ENCODE data around the gene CFAP92.

CFAP92 gene

DNA sequence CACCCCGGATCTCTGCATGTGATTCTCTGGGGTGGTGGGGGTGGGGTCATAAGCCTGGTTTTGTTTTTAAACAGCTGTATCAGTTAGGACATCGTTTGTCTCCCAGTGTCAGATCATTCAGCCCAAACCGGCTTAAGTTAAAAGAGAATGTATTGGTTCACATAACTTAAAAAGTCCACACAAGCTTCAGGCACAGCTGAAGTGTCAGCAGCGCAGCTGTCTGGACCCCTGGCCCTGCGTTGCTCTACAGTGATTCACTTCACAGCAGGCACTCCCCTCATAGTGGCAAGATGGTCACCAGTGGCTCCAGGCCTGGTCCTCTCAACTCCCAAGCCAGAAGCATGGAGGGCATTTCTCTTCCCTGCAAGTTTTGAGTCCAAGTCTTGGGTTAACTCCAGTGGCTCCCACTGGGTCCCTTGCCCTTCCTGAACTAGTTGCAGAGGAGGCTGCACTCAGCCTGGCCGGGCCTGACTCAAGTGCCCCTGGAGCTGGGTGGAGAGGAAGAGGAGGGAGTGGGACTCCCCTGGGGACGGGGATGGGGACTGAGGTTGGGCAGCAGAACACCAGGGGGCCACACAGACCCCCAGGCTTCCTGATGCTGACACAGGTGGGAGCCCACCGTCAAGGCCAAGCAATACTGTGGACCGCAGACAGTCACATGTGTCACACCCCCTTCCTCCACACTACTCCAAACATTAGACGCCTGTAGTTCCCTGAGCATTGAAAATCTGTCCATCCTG lies 37.8 kb upstream of the CFAP92 start:
- Histone ChIP-seq H3K9me3 (ENCODE audit: low read length) (no peaks in the 10 kb centered on the region), H3K27me3 (ENCODE audit: insufficient read depth, low read length) (no peaks in the 10 kb centered on the region), H3K4me1 (ENCODE audit: insufficient read depth, low read length, severe bottlenecking) (peaks cover 9% of the 10 kb centered on the region), H3K4me2 (ENCODE audit: low read length) (no peak overlapping the region), H3K79me2 (ENCODE audit: insufficient read depth, low read length) (no peaks in the 10 kb centered on the region), H3K9me2 (ENCODE audit: low read depth, low read length) (no peaks in the 10 kb centered on the region), H3K4me3 (ENCODE audit: low read depth, low read length, poor library complexity, severe bottlenecking) (no peak overlapping the region), H2AFZ (ENCODE audit: low read length) (no peak overlapping the region), H3F3A (ENCODE audit: insufficient read depth, low read length) (no peaks in the 10 kb centered on the region), H3K9ac (ENCODE audit: low read length) (no peak overlapping the region), H4K20me1 (ENCODE audit: insufficient read depth, low read length) (no peaks in the 10 kb centered on the region), H3K27ac (ENCODE audit: low read depth, low read length, poor library complexity, severe bottlenecking) (no peak overlapping the region), H3K36me3 (ENCODE audit: insufficient read depth, low read length) (no peaks in the 10 kb centered on the region; the same call in 1 of the 2 replicates)
- TF ChIP-seq, protein P1, sequence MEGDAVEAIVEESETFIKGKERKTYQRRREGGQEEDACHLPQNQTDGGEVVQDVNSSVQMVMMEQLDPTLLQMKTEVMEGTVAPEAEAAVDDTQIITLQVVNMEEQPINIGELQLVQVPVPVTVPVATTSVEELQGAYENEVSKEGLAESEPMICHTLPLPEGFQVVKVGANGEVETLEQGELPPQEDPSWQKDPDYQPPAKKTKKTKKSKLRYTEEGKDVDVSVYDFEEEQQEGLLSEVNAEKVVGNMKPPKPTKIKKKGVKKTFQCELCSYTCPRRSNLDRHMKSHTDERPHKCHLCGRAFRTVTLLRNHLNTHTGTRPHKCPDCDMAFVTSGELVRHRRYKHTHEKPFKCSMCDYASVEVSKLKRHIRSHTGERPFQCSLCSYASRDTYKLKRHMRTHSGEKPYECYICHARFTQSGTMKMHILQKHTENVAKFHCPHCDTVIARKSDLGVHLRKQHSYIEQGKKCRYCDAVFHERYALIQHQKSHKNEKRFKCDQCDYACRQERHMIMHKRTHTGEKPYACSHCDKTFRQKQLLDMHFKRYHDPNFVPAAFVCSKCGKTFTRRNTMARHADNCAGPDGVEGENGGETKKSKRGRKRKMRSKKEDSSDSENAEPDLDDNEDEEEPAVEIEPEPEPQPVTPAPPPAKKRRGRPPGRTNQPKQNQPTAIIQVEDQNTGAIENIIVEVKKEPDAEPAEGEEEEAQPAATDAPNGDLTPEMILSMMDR (IDR thresholded peaks at IDR 0.05; ENCODE audit: low read length), result no peak
- TF ChIP-seq EZH2 (IDR thresholded peaks at IDR 0.05; ENCODE audit: borderline replicate concordance, low read length), result no peak

DNA sequence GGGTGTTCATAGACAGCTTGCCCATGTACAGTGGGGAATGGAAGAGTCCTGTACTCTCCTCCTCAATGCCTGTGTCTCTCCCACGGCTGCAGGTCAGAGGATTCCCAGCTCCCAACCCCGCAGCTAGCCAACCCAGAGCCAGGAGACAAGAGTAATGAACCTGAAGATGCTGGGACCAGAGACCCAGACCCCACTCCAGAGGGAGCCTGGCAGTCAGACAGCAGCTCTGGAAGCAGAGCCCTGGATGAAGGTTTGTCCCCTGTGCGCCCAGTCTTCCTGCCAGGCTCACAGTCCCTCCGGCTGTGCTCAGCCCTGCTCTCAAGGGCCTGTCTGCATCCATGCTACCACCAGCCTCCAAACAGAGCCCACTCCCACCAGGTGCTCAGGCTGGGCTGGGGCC lies 36.7 kb upstream of the CFAP92 start:
- Histone ChIP-seq H3K4me1 (ENCODE audit: insufficient read depth, low read length, severe bottlenecking) (peaks cover 15% of the 10 kb centered on the region), H3K9ac (ENCODE audit: low read length) (no peak overlapping the region), H3K27me3 (ENCODE audit: insufficient read depth, low read length) (no peaks in the 10 kb centered on the region), H3K4me2 (ENCODE audit: low read length) (no peak overlapping the region), H4K20me1 (ENCODE audit: insufficient read depth, low read length) (no peaks in the 10 kb centered on the region), H3F3A (ENCODE audit: insufficient read depth, low read length) (no peaks in the 10 kb centered on the region), H3K36me3 (ENCODE audit: insufficient read depth, low read length) (no peaks in the 10 kb centered on the region; the same call in 1 of the 2 replicates), H3K79me2 (ENCODE audit: insufficient read depth, low read length) (no peaks in the 10 kb centered on the region), H3K9me2 (ENCODE audit: low read depth, low read length) (no peaks in the 10 kb centered on the region), H3K27ac (ENCODE audit: low read depth, low read length, poor library complexity, severe bottlenecking) (no peak overlapping the region), H3K4me3 (ENCODE audit: low read depth, low read length, poor library complexity, severe bottlenecking) (no peak overlapping the region), H2AFZ (ENCODE audit: low read length) (no peak overlapping the region), H3K9me3 (ENCODE audit: low read length) (no peaks in the 10 kb centered on the region)
- no peak for TF ChIP-seq EZH2 (IDR thresholded peaks at IDR 0.05; ENCODE audit: borderline replicate concordance, low read length)

DNA sequence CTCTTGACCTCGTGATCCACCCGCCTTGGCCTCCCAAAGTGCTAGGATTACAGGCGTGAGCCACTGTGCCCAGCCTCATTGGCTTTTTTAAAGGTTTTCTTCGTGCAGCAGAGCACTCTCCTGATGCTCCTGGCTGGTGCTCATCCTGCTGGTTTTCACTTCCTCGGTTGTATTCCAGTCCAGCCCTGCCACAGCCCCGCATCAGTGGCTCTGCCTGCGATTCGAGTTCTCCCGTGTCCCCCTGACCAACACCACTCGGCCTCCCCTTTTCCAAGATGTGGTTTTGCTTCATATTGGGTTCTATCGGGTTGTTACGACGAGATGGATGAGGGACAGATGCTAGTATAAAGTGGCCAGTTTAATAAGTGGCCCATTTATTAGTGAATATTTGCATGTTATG lies 35.0 kb upstream of the CFAP92 start:
- H2AFZ ChIP-seq (ENCODE audit: low read length), result no peak overlapping the region
- H3K27me3 ChIP-seq (ENCODE audit: insufficient read depth, low read length), result no peaks in the 10 kb centered on the region
- H3K9ac ChIP-seq (ENCODE audit: low read length), result no peak overlapping the region
- H3K4me1 ChIP-seq (ENCODE audit: insufficient read depth, low read length, severe bottlenecking), result peaks cover 15% of the 10 kb centered on the region
- H3K4me3 ChIP-seq (ENCODE audit: low read depth, low read length, poor library complexity, severe bottlenecking), result no peak overlapping the region
- no peaks in the 10 kb centered on the region for H3K9me2 ChIP-seq (ENCODE audit: low read depth, low read length)
- no peak overlapping the region for H3K27ac ChIP-seq (ENCODE audit: low read depth, low read length, poor library complexity, severe bottlenecking)
- no peak overlapping the region for H3K4me2 ChIP-seq (ENCODE audit: low read length)
- no peaks in the 10 kb centered on the region for H3K79me2 ChIP-seq (ENCODE audit: insufficient read depth, low read length)
- no peaks in the 10 kb centered on the region for H3K9me3 ChIP-seq (ENCODE audit: low read length)
- H3K36me3 ChIP-seq (ENCODE audit: insufficient read depth, low read length), result no peaks in the 10 kb centered on the region; the same call in 1 of the 2 replicates
- H3F3A ChIP-seq (ENCODE audit: insufficient read depth, low read length), result no peaks in the 10 kb centered on the region
- H4K20me1 ChIP-seq (ENCODE audit: insufficient read depth, low read length), result no peaks in the 10 kb centered on the region
- no peak for TF ChIP-seq EZH2 (IDR thresholded peaks at IDR 0.05; ENCODE audit: borderline replicate concordance, low read length)
- TF ChIP-seq, protein P1 (IDR thresholded peaks at IDR 0.05; ENCODE audit: low read length), result no peak

DNA sequence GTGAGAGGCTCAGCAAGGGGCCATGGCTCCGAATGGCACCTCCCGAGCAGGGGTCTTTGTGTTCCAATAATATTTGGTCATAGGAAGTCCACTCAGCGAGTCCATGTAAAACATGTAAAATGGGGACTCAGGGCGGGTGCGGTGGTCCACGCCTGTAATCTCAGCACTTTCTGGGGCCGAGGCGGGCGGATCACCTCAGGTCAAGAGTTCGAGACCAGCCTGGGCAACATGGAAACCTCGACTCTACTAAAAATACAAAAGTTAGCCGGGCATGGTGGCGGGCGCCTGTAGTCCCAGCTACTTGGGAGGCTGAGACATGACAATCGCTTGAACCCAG lies 33.6 kb upstream of the CFAP92 start:
- H4K20me1 ChIP-seq (ENCODE audit: insufficient read depth, low read length), result no peaks in the 10 kb centered on the region
- H3K27me3 ChIP-seq (ENCODE audit: insufficient read depth, low read length), result no peaks in the 10 kb centered on the region
- H3K9me2 ChIP-seq (ENCODE audit: low read depth, low read length), result no peaks in the 10 kb centered on the region
- TF ChIP-seq EZH2 (IDR thresholded peaks at IDR 0.05; ENCODE audit: borderline replicate concordance, low read length), result no peak
- TF ChIP-seq, protein P1 (IDR thresholded peaks at IDR 0.05; ENCODE audit: low read length), result no peak
- no peaks in the 10 kb centered on the region; the same call in 1 of the 2 replicates for H3K36me3 ChIP-seq (ENCODE audit: insufficient read depth, low read length)
- H3K4me3 ChIP-seq (ENCODE audit: low read depth, low read length, poor library complexity, severe bottlenecking), result peak overlapping the region; percentile 63
- no peaks in the 10 kb centered on the region for H3K9me3 ChIP-seq (ENCODE audit: low read length)
- no peaks in the 10 kb centered on the region for H3F3A ChIP-seq (ENCODE audit: insufficient read depth, low read length)
- peaks cover 15% of the 10 kb centered on the region for H3K4me1 ChIP-seq (ENCODE audit: insufficient read depth, low read length, severe bottlenecking)
- no peaks in the 10 kb centered on the region for H3K79me2 ChIP-seq (ENCODE audit: insufficient read depth, low read length)
- H3K9ac ChIP-seq (ENCODE audit: low read length), result peak overlapping the region; percentile 65
- H2AFZ ChIP-seq (ENCODE audit: low read length), result peak overlapping the region; percentile 93
- peak overlapping the region; percentile 67 for H3K4me2 ChIP-seq (ENCODE audit: low read length)
- H3K27ac ChIP-seq (ENCODE audit: low read depth, low read length, poor library complexity, severe bottlenecking), result no peak overlapping the region

All from OCI-LY1 (cell line).